Bronchial epithelial cell (primary cell): ENCODE data around the gene SERPINA9. TPM values are rescaled to one million over a fixed set of nuclear protein-coding genes. Genes with fewer than 3 reads are reported as not detected.

Experiments
- DNase-seq: peaks from one replicate; pipeline ENCODE4 v3.0.0-alpha.2; 2010; ENCODE audit warnings: low read depth
- FAIRE-seq: peaks from 2 replicates; lab custom pipeline; 2011; peaks lifted over from hg19 to GRCh38; lab: Jason Lieb, UNC
- H3K27me3 ChIP-seq: 2 replicates; pipeline ENCODE4 v1.5.1; 2011; ENCODE audit warnings: low read length; ENCODE audit not compliant: control insufficient read depth, insufficient read depth
- H3K36me3 ChIP-seq: 2 replicates; pipeline ENCODE4 v1.5.1; 2011; ENCODE audit warnings: low read length; ENCODE audit not compliant: control insufficient read depth, insufficient read depth
- H3K4me3 ChIP-seq: 2 replicates; pipeline ENCODE4 v1.5.1; 2011; ENCODE audit warnings: mild to moderate bottlenecking, low read depth, low read length, control low read depth
- CTCF ChIP-seq: IDR thresholded peaks from 2 replicates; pipeline ENCODE4 v1.5.1; 2011; ENCODE audit warnings: mild to moderate bottlenecking, moderate library complexity, low read length, control low read depth, inconsistent platforms; ENCODE audit not compliant: insufficient read depth, severe bottlenecking
- total RNA-seq: library from RNA; depleted of rRNA; stranded (reverse); fragments of >200 nt; gene quantifications from 2 replicates; pipeline ENCODE4 v1.2.1, GENCODE V29; 2014

The SERPINA9 gene
- total RNA-seq, 1 donor from 2014 or later, result not detected

- no peak for DNase-seq
- H3K36me3 ChIP-seq, result no peaks in the 10 kb centered on the region
- no peak for FAIRE-seq
- no peak for TF ChIP-seq CTCF
- H3K4me3 ChIP-seq, result no peak overlapping the region
- no peaks in the 10 kb centered on the region for H3K27me3 ChIP-seq
These were observed 29.9 kb downstream of the SERPINA9 start for GRCh38 chr14:94446126-94446525.

- no peaks in the 10 kb centered on the region for H3K36me3 ChIP-seq
- FAIRE-seq (no peak), DNase-seq (no peak)
- H3K27me3 ChIP-seq, result no peaks in the 10 kb centered on the region
- H3K4me3 ChIP-seq, result no peak overlapping the region
- TF ChIP-seq CTCF, result no peak
These were observed 31.0 kb downstream of the SERPINA9 start for GRCh38 chr14:94445003-94445402.

- Histone ChIP-seq H3K4me3 (no peak overlapping the region), H3K36me3 (no peaks in the 10 kb centered on the region), H3K27me3 (no peaks in the 10 kb centered on the region)
- TF ChIP-seq CTCF, result no peak
- DNase-seq (no peak), FAIRE-seq (no peak)
These were observed 34.3 kb downstream of the SERPINA9 start for GRCh38 chr14:94441531-94442205.

GRCh38 chr14:94441130-94441529 is 34.9 kb downstream of the SERPINA9 start:
- TF ChIP-seq CTCF, result no peak
- Histone ChIP-seq H3K36me3 (no peaks in the 10 kb centered on the region), H3K4me3 (no peak overlapping the region), H3K27me3 (peaks cover 2% of the 10 kb centered on the region)
- DNase-seq, result no peak
- no peak for FAIRE-seq

- FAIRE-seq (no peak), DNase-seq (no peak)
These were observed 36.4 kb downstream of the SERPINA9 start for GRCh38 chr14:94439453-94440057.

More at GRCh38 chr14:94439453-94440057, 36.4 kb downstream of the SERPINA9 start:
- peaks cover 2% of the 10 kb centered on the region for H3K27me3 ChIP-seq
- H3K4me3 ChIP-seq, result no peak overlapping the region
- no peaks in the 10 kb centered on the region for H3K36me3 ChIP-seq
- TF ChIP-seq CTCF, result no peak
